GM12878 (cell line): ENCODE measurements around the gene ARHGAP30. TPM values are rescaled to one million over a fixed set of nuclear protein-coding genes. Genes with fewer than 3 reads are reported as not detected.
A peak's percentile ranks its signal among the peaks of the same experiment; 100 is the strongest.

Experiments used
- ATAC-seq: fragments of 200-7000 bp; cut with Tn5 transposase; 3 replicates; pipeline ENCODE4 v1.9.1; 2020; ENCODE audit warnings: mild to moderate bottlenecking, moderate library complexity
- BruUV-seq: library from RNA; stranded (reverse); fragments of 400-500 nt; replicated peaks from 2 replicates; lab custom pipeline; 2021; lab: Mats Ljungman, UMichigan
- CTCF ChIA-PET: fragments of 300-600 bp; sonication (Branson Sonifier 250); formaldehyde crosslinking; extraction: SDS; loops from one replicate; lab custom pipeline; 2021; ENCODE audit warnings: inconsistent platforms; lab: Yijun Ruan, JAX
- POLR2A ChIA-PET: fragments of 350-600 bp; formaldehyde crosslinking; extraction: SDS; loops from one replicate; lab custom pipeline; 2021; ENCODE audit warnings: inconsistent platforms; lab: Charles Lee
- RAD21 ChIA-PET: fragments of 300-600 bp; sonication (Branson Sonifier 250); formaldehyde crosslinking; loops from one replicate; lab custom pipeline; 2023; ENCODE audit warnings: antibody characterized with exemption; ENCODE audit not compliant: unreplicated experiment; lab: Charles Lee
- SMC1A ChIA-PET: fragments of 300-600 bp; sonication (Branson Sonifier 250); formaldehyde crosslinking; loops from one replicate; lab custom pipeline; 2023; ENCODE audit not compliant: unreplicated experiment, uncharacterized antibody; lab: Charles Lee
- DNase-seq: peaks from one replicate; pipeline ENCODE4 v3.0.0-alpha.2; 2011; ENCODE audit warnings: low read depth, low spot score
- FAIRE-seq: peaks from 3 replicates; lab custom pipeline; 2011; peaks lifted over from hg19 to GRCh38; lab: Jason Lieb, UNC
- H2AFZ ChIP-seq: 2 replicates; pipeline ENCODE4 v1.6.0; 2011; ENCODE audit warnings: low read depth, low read length, control low read depth; ENCODE audit not compliant: control insufficient read depth
- H3K27ac ChIP-seq: 2 replicates; pipeline ENCODE4 v1.5.1; 2011; ENCODE audit warnings: control low read depth; ENCODE audit not compliant: control insufficient read depth, insufficient read depth
- H3K27me3 ChIP-seq, 2 experiments: replicated peaks in 1 of 2; 2 replicates each; pipeline versions ENCODE4 v1.6.0 to v1.6.1; 2011; ENCODE audit warnings: low read length in 1 of 2; ENCODE audit not compliant: control insufficient read depth in 2 of 2, insufficient read depth in 2 of 2
- H3K36me3 ChIP-seq, 2 experiments: 2 replicates each; pipeline ENCODE4 v1.5.1; 2011; ENCODE audit warnings: low read length in 1 of 2; ENCODE audit not compliant: control insufficient read depth in 2 of 2, insufficient read depth in 2 of 2
- H3K4me1 ChIP-seq: 2 replicates; pipeline ENCODE4 v1.6.1; 2011; ENCODE audit warnings: mild to moderate bottlenecking, low read length, moderate library complexity, mixed read lengths; ENCODE audit not compliant: control insufficient read depth, insufficient read depth
- H3K4me2 ChIP-seq: 2 replicates; pipeline ENCODE4 v1.6.0; 2011; ENCODE audit warnings: control low read depth; ENCODE audit not compliant: control insufficient read depth, insufficient read depth
- H3K4me3 ChIP-seq: fragments of 200-600 bp; sonication (generic); 2 replicates; pipeline ENCODE4 v1.5.1; 2016
- H3K79me2 ChIP-seq: 2 replicates; pipeline ENCODE4 v1.6.0; 2011; ENCODE audit warnings: low read length; ENCODE audit not compliant: control insufficient read depth, insufficient read depth
- H3K9ac ChIP-seq: 2 replicates; pipeline ENCODE4 v1.8.0; 2011; ENCODE audit warnings: low read length, control low read depth, mixed read lengths; ENCODE audit not compliant: control insufficient read depth, insufficient read depth
- H3K9me3 ChIP-seq: replicated peaks from 3 replicates; pipeline ENCODE4 v1.5.1; 2011; ENCODE audit warnings: mild to moderate bottlenecking, low read length; ENCODE audit not compliant: control insufficient read depth, insufficient read depth
- H4K20me1 ChIP-seq: 2 replicates; pipeline ENCODE4 v1.6.0; 2011; ENCODE audit not compliant: control insufficient read depth, insufficient read depth
- ASH2L ChIP-seq: fragments of 300-600, 200-600 bp; sonication (generic); IDR thresholded peaks from 2 replicates; pipeline ENCODE4 v1.6.1; 2017; ENCODE audit warnings: low read depth, mild to moderate bottlenecking, borderline replicate concordance
- BCLAF1 ChIP-seq: fragments of 450-650 bp; IDR thresholded peaks from 2 replicates; pipeline ENCODE4 v1.6.1; 2017; ENCODE audit warnings: antibody characterized with exemption, mild to moderate bottlenecking, moderate library complexity
- CHD2 ChIP-seq: IDR thresholded peaks from 2 replicates; pipeline ENCODE4 v1.6.1; 2011; ENCODE audit warnings: low read depth, low read length, improper control_type of control experiment, borderline replicate concordance
- CTCF ChIP-seq, 3 experiments: IDR thresholded peaks in 2 of 3; conservative IDR thresholded peaks in 1 of 3; 2 replicates each; pipeline ENCODE4 v1.5.1; 2011; ENCODE audit warnings: low read depth in 3 of 3, low read length in 3 of 3, mild to moderate bottlenecking in 3 of 3, control low read depth in 2 of 3, moderate library complexity in 2 of 3, inconsistent platforms in 1 of 3, mixed read lengths in 1 of 3; ENCODE audit not compliant: control insufficient read depth in 2 of 3, insufficient read depth in 1 of 3; ENCODE audit errors: extremely low read depth in 1 of 3
- E4F1 ChIP-seq: fragments of 450-650 bp; IDR thresholded peaks from 2 replicates; pipeline ENCODE4 v1.6.1; 2018; ENCODE audit warnings: borderline replicate concordance, mild to moderate bottlenecking; ENCODE audit not compliant: partially characterized antibody
- MXI1 ChIP-seq: fragments of 150-350 bp; IDR thresholded peaks from 2 replicates; pipeline ENCODE4 v1.6.1; 2011; ENCODE audit warnings: low read depth, mild to moderate bottlenecking, inconsistent platforms, low read length, improper control_type of control experiment
- POU2F2 ChIP-seq: IDR thresholded peaks from 3 replicates; pipeline ENCODE4 v1.6.1; 2011; ENCODE audit warnings: low read depth, mild to moderate bottlenecking, low read length, borderline replicate concordance
- RAD51 ChIP-seq: fragments of 450-650 bp; IDR thresholded peaks from 2 replicates; pipeline ENCODE4 v1.6.1; 2016; ENCODE audit warnings: moderate library complexity, mild to moderate bottlenecking, inconsistent platforms
- SPI1 ChIP-seq: IDR thresholded peaks from 2 replicates; pipeline ENCODE4 v1.6.1; 2011; ENCODE audit warnings: low read depth, mild to moderate bottlenecking, low read length, moderate library complexity, borderline replicate concordance; ENCODE audit not compliant: insufficient read depth
- SUPT20H ChIP-seq: IDR thresholded peaks from 2 replicates; pipeline ENCODE4 v1.6.1; 2011; ENCODE audit warnings: low read depth, mild to moderate bottlenecking, low read length, moderate library complexity, borderline replicate concordance; ENCODE audit not compliant: control insufficient read depth
- TCF7 ChIP-seq: IDR thresholded peaks from 2 replicates; pipeline ENCODE4 v1.6.1; 2014; ENCODE audit warnings: antibody characterized with exemption, borderline replicate concordance
- ZZZ3 ChIP-seq: IDR thresholded peaks from 2 replicates; pipeline ENCODE4 v1.6.1; 2011; ENCODE audit warnings: low read depth; ENCODE audit not compliant: control insufficient read depth, insufficient read length
- whole genome bisulfite sequencing: methylation state at CpG from one replicate; pipeline ENCODE4 v1.1.6; 2016; ENCODE audit warnings: low lambda C conversion rate; ENCODE audit not compliant: insufficient replicate concordance, insufficient coverage; ENCODE audit errors: missing lambda C conversion rate; 5-methylcytosine and 5-hydroxymethylcytosine counted together
- in situ Hi-C: fragments of 300-500 bp; cut with MboI; formaldehyde crosslinking; loops from 9 replicates; pipeline ENCODE4 v1.14.3; 2018; ENCODE audit warnings: mixed read lengths
- intact Hi-C: fragments of 100-400 bp; cut with micrococcal nuclease; formaldehyde crosslinking; loops from one replicate; pipeline ENCODE4 v1.14.2; 2022; ENCODE audit not compliant: unreplicated experiment
- polyA plus RNA-seq, 11 experiments: library from polyadenylated mRNA; depleted of rRNA in 4 of 11; unstranded in 6 of 11; stranded (reverse) in 5 of 11; fragments of >200 nt; fragmentation: Nextera tagmentation in 4 of 11; fragmentation: Illumina TruSeq in 1 of 11; extraction: Ambion mirVana in 4 of 11; extraction: Trizol in 1 of 11; gene quantifications; 1 replicate in 1 of 11; 2 replicates in 10 of 11; pipeline versions ENCODE4 v1.2.1 to v1.2.3, GENCODE V29; 2011 to 2016; ENCODE audit warnings: inconsistent platforms in 2 of 11, missing spikeins in 2 of 11, low read depth in 1 of 11
- total RNA-seq, 4 experiments: library from RNA; depleted of rRNA in 3 of 4; stranded (reverse); fragments of >200 nt in 3 of 4; fragmentation: Illumina TruSeq in 1 of 4; extraction: Trizol in 1 of 4; gene quantifications; 2 replicates each; pipeline versions ENCODE4 v1.2.1 to v1.2.3, GENCODE V29; 2013 to 2021

ARHGAP30 gene
- total and polyA plus RNA-seq, 10 of the 15 experiments (the other 5 are each of a cell fraction or from before 2014, with no cell fraction given), result 12.9 to 143 (median 76.3) TPM

- ChIA-PET RAD21 (interaction anchor here (0.6 to 4.8 kb wide), 18 partner anchors 8 to 280 kb away, joined by 3 to 107 read pairs (median 4); partner anchors contain the start of genes ARHGAP30, DEDD, F11R and ITLN2), CTCF (interaction anchor here (0.6 to 11.1 kb wide), 20 partner anchors 8 to 239 kb away, joined by 3 to 181 read pairs (median 6); partner anchors contain the start of genes ARHGAP30, F11R, KLHDC9 and PPOX), POLR2A (interaction anchor here (0.5 to 5.2 kb wide), 18 partner anchors 9 to 335 kb away, joined by 3 to 139 read pairs (median 4); partner anchors contain the start of genes ARHGAP30, DEDD, F11R and KLHDC9), SMC1A (interaction anchor here (0.5 to 7.5 kb wide), 18 partner anchors 8 to 512 kb away, joined by 3 to 134 read pairs (median 6); partner anchors contain the start of genes ARHGAP30, DEDD, F11R and KLHDC9)
- FAIRE-seq (peak; percentile 75), DNase-seq (peak; percentile 64), ATAC-seq (peak; percentile 69)
- 0% methylated on average over 2 of the region's 2 CpGs for WGBS
- H3K4me2 ChIP-seq, result peak overlapping the region; percentile 91
- no peaks in the 10 kb centered on the region for H3K27me3 ChIP-seq
- intact Hi-C loops (loop anchor here (1.0 to 5.0 kb wide), 4 partner anchors 22 to 71 kb away; partner anchors contain the start of genes NIT1 and PFDN2), in situ Hi-C loops (no loop called here)
- no peaks in the 10 kb centered on the region for H4K20me1 ChIP-seq
- peak overlapping the region; percentile 95 for H3K9ac ChIP-seq
- H2AFZ ChIP-seq, result no peak overlapping the region
- peaks cover 18 to 27% of the 10 kb centered on the region in 2 experiments for H3K36me3 ChIP-seq
- H3K27ac ChIP-seq, result peak overlapping the region; percentile 100
- peaks cover 15% of the 10 kb centered on the region for H3K4me1 ChIP-seq
- H3K79me2 ChIP-seq, result peaks cover 22% of the 10 kb centered on the region
- no TSS peak for BruUV-seq
- H3K4me3 ChIP-seq, result peak overlapping the region; percentile 90
- no peaks in the 10 kb centered on the region for H3K9me3 ChIP-seq
- TF ChIP-seq ZZZ3 (no peak), CHD2 (0 out of 2 replicates have a peak, but pooled peaks have one; percentile 22), TCF7 (no peak), SUPT20H (no peak), RAD51 (0 out of 2 replicates have a peak, but pooled peaks have one; percentile 5), ASH2L (peak; percentile 49; the same call in 1 of the 2 replicates), CTCF (IDR thresholded peaks at IDR 0.05 in 2 of 3, conservative IDR thresholded peaks at IDR 0.05 in 1 of 3; ENCODE audit: control insufficient read depth in 2 of 3, extremely low read depth in 1 of 3, insufficient read depth in 1 of 3, low read depth in 3 of 3, low read length in 3 of 3) (no peak), BCLAF1 (no peak), POU2F2 (peak; percentile 94), MXI1 (peak; percentile 71), E4F1 (no peak), SPI1 (peak; percentile 97)
Observed at GRCh38 chr1:161046605-161047228, 23.0 kb downstream of the ARHGAP30 start.
